ENCODE measurements around the gene MEIKIN.
"Not testable (repeated sequence)": the region's sequence is repeated elsewhere in the genome, so short reads cannot be mapped to it uniquely, and the experiment has no call there.

Gene MEIKIN

DNA sequence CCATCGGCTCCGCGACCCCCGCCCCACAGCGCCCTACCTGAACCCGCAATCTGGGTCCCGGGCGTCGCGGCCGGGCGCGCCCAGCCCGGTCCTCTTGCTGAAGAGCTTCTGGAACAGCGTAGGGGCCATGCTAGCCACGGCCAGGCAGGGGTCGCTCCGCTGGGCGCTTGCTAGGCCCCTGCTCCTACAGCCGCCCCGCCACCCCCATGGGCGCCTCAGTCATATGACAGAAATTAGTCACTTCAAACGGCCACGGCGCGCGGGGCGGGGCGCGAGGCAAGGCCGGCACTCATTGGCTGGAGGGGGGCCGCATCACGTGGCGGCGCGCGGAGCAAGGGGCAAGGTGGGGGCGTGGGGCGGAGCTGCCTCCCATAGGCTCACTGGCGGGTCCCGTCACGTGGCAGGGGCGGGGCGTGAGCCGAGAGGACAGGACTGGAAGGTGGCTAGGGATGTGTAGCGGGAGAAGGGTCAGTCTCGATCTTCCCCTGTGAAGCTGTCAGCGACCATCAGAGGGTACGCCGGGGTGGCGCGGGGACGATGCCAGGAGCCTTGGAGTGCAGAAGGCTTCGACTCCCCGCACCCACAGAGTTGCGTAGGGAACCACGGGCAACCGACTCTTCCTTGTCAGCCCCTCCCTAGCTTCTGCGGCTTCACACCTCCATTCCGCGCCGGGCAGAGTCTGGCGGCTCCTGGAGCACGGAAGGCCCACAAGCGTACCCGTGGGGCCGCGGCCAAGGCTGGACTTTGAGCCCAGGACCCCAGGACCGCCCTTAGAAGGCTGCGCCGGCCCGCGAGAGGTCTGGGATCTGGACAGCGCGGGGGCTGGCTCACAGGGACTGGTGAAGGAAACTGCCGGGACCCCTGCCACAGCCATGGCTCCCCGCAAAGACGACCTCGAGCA, 148.4 kb downstream of the MEIKIN start, which contains the start of gene FNIP1:
FNIP1 (minus strand) TSS at position 225 of the 901 bp plus-strand sequence; CDS start at position 129, 96 bp downstream.
- DNase-seq = peak; percentile 97

GRCh38 chr5:131795879-131796792, 149.3 kb downstream of the MEIKIN start:
- peak; percentile 26 for DNase-seq

GRCh38 chr5:131795228-131795627, 150.2 kb downstream of the MEIKIN start:
- DNase-seq = no peak

DNA sequence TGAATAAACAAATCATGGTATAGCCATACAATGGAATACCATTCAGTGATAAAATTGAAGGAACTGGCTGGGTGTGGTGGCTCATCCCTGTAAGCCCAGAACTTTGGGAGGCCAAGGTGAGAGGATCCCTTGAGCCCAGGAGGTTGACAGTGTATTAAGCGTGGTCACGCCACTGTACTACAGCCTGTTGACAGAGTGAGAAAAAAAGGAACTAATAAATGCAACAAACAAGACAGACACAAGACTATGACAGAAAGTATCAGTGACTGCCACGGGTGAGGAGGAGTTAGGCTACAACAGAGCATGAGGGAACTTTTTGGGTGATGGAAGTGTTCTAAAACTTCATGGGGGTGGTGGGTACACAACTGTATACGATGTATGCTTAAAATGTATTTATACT, 150.9 kb downstream of the MEIKIN start:
- DNase-seq = no peak

DNA sequence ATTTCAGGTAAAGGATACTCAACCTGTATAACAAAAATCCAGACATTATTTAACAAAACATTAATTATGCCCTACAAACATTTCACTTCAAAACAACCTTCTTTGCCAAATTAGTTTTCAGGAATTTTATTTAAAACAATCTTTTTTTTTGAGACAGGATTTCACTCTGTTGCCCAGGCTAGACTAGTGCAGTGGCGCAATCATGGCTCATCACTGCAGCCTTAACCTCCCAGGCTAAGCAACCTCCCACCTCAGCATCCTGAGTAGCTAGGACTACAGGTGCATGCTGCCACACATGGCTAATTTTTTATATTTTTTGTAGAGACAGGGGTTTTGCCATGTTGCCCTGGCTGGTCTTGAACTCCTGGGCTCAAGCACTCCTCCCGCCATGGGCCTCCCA, 152.6 kb downstream of the MEIKIN start:
- DNase-seq = no peak

- DNase-seq = no peak
Measured at GRCh38 chr5:131791866-131792265, 153.6 kb downstream of the MEIKIN start.

- no peak for DNase-seq
Measured at GRCh38 chr5:131790550-131790949, 154.9 kb downstream of the MEIKIN start.

DNA sequence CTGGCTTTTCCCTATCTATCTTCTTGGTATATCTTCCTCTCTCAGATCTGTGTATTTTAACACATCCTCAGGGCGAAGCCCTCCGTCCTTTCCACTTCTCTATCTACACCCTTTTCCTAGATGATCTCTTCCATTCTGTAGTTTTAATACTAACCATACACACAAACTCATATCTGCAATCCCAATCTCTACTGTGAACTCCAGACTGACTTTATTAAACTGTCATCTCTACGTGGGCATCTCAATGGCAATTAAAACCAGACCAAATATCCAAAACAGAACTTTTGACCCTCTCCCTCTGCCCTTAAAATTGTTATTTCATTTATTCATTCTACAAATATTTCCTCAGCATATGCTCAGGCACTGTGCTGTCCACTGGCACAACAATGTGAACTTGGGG, 155.7 kb downstream of the MEIKIN start:
- DNase-seq = no peak

DNA sequence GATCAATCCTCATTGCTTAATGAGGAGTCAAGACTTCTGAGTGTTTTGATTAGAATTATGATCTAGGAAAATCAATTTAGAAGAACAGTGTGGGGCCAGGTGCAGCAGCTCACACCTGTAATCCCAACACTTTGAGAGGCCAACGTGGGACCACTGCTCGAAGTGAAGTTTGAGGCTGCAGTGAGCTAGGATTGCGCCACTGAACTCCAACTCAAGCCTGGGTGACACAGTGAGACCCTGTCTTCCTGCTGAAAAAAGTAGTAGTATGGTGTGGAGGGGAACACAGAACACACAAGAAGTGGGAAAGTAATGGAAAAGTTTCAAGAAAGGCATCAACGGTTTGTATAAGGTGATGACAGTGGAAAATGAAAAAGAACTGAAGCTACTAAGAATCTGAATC, 157.7 kb downstream of the MEIKIN start:
- no peak for DNase-seq

DNA sequence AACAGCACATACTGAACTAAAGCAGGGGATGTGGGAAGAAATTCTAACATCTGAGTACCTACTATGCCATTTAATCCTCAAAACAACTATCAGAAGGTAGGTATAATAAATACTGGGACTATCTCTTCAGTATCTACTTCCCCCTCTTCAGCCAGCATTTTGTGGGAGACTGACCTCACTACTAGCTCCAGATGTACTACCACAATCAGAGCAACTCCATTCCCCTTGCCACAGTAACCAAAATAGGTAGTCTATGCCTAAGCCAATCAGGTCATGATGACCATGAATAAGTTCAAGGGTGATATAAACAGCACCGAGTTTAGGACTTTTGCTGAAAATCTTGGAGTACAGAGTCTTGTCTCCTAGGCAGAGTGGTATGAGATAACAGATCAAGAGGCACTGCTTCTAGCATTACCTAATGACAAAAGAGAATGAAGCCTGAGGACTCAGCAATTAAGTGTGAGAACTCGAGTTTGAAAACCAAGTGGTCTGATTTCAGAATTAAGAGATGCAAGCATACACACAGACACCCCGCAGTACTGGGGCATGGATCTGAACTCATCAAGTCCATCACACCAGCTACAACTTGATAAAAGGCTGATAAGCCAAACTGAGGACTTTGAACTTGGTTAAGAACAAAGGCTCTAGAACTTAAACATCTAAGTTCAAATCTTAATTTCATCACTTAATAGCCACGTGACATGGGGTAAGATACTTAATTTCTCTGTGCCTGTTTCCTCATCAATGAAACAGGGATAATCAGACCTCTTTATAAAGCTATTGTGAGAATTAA, 158.4 kb downstream of the MEIKIN start:
- DNase-seq = no peak

DNA sequence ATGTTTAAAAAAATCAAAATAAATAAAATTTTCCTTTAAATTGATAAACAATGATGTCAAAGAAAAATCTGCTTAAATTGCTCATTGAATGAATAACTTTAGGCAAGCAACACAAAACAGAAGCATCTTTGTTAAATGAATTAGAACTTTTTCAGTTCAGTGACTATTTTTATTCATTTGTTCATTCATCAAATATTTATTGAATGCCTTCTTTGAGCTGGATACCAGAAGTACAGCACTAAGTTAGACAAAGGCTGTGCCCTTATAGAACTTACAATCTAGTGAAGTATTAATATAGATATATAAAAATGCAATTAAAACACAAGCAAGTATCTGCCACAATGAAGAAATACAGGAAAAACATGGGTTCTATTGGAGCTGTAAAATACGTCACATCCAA, 159.4 kb downstream of the MEIKIN start:
- no peak for DNase-seq

- DNase-seq = no peak
Measured at GRCh38 chr5:131783874-131784273, 161.6 kb downstream of the MEIKIN start.

DNA sequence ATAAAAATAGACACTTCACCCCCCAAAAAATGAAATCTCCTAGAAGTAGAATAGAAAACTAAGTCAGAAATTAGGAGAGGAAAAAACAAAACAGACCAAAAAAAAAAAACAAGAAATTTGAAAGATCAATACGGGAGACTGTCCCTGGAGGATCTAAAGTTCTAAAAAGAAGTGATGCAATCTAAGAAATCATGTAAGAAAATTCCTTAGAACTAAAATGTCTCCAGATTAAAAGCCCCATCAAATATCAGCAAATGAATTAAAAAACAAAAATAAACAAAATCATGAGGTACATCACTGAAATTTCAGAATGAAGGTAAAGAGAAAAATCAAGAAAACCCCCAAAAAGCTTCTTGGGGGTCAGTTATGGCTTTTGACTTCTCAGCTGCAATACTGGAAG, 162.1 kb downstream of the MEIKIN start:
- no peak for DNase-seq

GRCh38 chr5:131782717-131783116, 162.7 kb downstream of the MEIKIN start:
- no peak for DNase-seq

GRCh38 chr5:131778141-131778540, 167.3 kb downstream of the MEIKIN start:
- not testable (repeated sequence) for DNase-seq

DNA sequence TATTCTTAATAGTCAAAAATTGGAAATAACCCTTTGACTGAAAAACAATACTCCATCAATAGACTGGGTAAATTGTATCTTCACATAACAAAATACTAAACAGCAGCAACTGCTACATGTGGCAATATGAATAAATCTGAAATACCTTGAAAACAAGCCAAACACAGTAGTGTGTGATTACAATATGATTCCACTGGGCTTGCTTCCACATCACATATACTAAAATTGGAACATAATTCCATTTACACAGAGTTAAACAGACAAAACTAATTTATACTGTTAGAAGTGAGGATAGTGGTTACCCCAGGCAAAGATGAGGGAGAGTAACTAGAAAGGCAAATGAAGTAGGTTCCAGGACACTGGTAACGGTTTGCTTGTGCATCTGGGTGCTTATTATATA, 169.0 kb downstream of the MEIKIN start:
- peak; percentile 26 for DNase-seq

- DNase-seq = no peak
Measured at GRCh38 chr5:131774652-131775367, 170.7 kb downstream of the MEIKIN start.

DNA sequence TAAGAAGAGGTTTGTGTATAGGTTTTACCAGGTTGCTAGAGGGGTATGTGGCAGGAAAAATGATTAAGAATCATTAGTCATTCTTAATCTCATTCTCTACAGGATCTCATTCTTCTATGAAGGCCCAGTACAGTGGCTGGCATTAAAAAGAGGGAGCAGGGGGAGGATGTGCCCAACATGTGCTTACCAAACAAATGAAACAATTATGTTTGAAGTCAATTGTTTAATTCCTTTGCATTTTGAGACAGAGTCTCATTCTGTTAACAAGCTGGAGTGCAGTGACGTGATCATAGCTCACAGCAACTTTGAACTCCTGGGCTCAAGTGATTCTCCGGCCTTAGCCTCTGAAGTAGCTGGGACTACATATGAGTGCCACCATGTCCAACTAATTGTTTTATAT, 171.7 kb downstream of the MEIKIN start:
- no peak for DNase-seq

- no peak for DNase-seq
Measured at GRCh38 chr5:131771692-131772091, 173.8 kb downstream of the MEIKIN start.

DNA sequence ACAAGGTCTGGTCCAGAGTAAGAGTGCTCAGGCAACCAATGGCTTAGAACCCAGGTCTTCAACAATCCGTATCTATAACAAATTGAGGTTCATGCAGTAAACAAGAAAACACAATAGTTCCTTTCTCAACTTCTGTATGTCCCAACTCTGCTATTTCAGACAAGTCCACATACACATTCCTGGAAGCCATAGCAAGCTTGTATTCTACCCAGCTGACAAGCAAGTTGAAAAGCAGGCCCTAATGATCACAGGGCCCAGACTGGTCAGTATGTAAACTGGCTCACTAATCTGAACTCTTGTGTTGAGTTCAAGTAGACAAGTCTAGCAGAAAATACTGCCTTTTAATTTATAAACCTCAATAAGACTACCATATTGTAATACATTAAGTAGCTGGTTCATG, 175.5 kb downstream of the MEIKIN start:
- no peak for DNase-seq

- no peak for DNase-seq
Measured at GRCh38 chr5:131769336-131769735, 176.1 kb downstream of the MEIKIN start.

- DNase-seq = no peak
Measured at GRCh38 chr5:131767891-131768290, 177.6 kb downstream of the MEIKIN start.
